Thyroid gland (tissue), 4 donors: ENCODE measurements around the gene UPK3A. TPM values are rescaled to one million over a fixed set of nuclear protein-coding genes. Genes with fewer than 3 reads are reported as not detected.
"Not testable (repeated sequence)": the region's sequence is repeated elsewhere in the genome, so short reads cannot be mapped to it uniquely, and the experiment has no call there.

ENCODE experiments used
- DNase-seq, 2 donors: peaks; one replicate each; pipeline ENCODE4 v3.0.0-alpha.2; 2019
- H3K27ac ChIP-seq, 3 donors: fragments of 200-600 bp; sonication (generic); 1 replicate in 2 of 3; 2 replicates in 1 of 3; pipeline ENCODE4 v1.5.1; 2016 to 2019; ENCODE audit warnings: mild to moderate bottlenecking in 1 of 3, moderate library complexity in 1 of 3
- H3K27me3 ChIP-seq: fragments of 200-600 bp; sonication (generic); one replicate; pipeline ENCODE4 v1.5.1; 2019
- H3K36me3 ChIP-seq, 2 donors: fragments of 200-600 bp; sonication (generic); one replicate each; pipeline ENCODE4 v1.5.1; 2016 to 2019
- H3K4me1 ChIP-seq, 2 donors: fragments of 200-600 bp; sonication (generic); one replicate each; pipeline ENCODE4 v1.5.1; 2017 to 2019
- H3K4me3 ChIP-seq, 3 donors: fragments of 200-600 bp; sonication (generic); replicated peaks in 1 of 3; 1 replicate in 2 of 3; 2 replicates in 1 of 3; pipeline ENCODE4 v1.5.1; 2016; ENCODE audit warnings: mild to moderate bottlenecking in 1 of 3
- H3K9me3 ChIP-seq: fragments of 200-600 bp; sonication (generic); one replicate; pipeline ENCODE4 v1.5.1; 2017
- POLR2A ChIP-seq, 2 donors: fragments of 450-650 bp; IDR thresholded peaks; one replicate each; pipeline ENCODE4 v1.6.1; 2017; ENCODE audit warnings: antibody characterized with exemption in 2 of 2, mild to moderate bottlenecking in 2 of 2, moderate library complexity in 1 of 2
- WGBS, 2 donors: methylation state at CpG; one replicate each; pipeline ENCODE4 v1.1.5; 2017; 5-methylcytosine and 5-hydroxymethylcytosine counted together
- intact Hi-C: fragments of 100-400 bp; cut with DNase I; formaldehyde crosslinking; loops from one replicate; pipeline ENCODE4 v1.15.1; 2023
- total RNA-seq, 4 donors: library from RNA; depleted of rRNA; stranded (reverse); fragments of >200 nt; gene quantifications; one replicate each; pipeline ENCODE4 v1.2.3, GENCODE V29; 2016
- TF ChIP-seq, protein P1 (sequence below), 6 experiments: fragments of 200-600 bp in 3 of 6; fragments of 450-650 bp in 3 of 6; sonication (generic) in 3 of 6; IDR thresholded peaks; one replicate each; pipeline ENCODE4 v1.5.1; 2016 to 2019; ENCODE audit warnings: antibody characterized with exemption in 6 of 6, mild to moderate bottlenecking in 2 of 6, inconsistent platforms in 1 of 6, moderate library complexity in 1 of 6

UPK3A gene
- total RNA-seq, 4 donors from 2014 or later = 2.1 to 3.9 (median 2.6) TPM; not detected in 1

- H3K36me3 ChIP-seq = peaks cover 14 to 19% of the 10 kb centered on the region in 2 donors
- DNase-seq = no peak
- WGBS, 2 donors = 85 to 92% methylated on average over 9 of the region's 9 CpGs
- TF ChIP-seq, protein P1, sequence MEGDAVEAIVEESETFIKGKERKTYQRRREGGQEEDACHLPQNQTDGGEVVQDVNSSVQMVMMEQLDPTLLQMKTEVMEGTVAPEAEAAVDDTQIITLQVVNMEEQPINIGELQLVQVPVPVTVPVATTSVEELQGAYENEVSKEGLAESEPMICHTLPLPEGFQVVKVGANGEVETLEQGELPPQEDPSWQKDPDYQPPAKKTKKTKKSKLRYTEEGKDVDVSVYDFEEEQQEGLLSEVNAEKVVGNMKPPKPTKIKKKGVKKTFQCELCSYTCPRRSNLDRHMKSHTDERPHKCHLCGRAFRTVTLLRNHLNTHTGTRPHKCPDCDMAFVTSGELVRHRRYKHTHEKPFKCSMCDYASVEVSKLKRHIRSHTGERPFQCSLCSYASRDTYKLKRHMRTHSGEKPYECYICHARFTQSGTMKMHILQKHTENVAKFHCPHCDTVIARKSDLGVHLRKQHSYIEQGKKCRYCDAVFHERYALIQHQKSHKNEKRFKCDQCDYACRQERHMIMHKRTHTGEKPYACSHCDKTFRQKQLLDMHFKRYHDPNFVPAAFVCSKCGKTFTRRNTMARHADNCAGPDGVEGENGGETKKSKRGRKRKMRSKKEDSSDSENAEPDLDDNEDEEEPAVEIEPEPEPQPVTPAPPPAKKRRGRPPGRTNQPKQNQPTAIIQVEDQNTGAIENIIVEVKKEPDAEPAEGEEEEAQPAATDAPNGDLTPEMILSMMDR (IDR thresholded peaks at IDR 0.05) = no peak
- no peak for TF ChIP-seq POLR2A (IDR thresholded peaks at IDR 0.05)
- no peaks in the 10 kb centered on the region for H3K9me3 ChIP-seq
- peak overlapping the region in 1 of 3 donors; percentile 69 for H3K27ac ChIP-seq
- intact Hi-C loops = loop anchor here (10.0 kb wide), 1 partner anchor 114 kb away; no protein-coding TSS in a partner anchor
- H3K27me3 ChIP-seq = no peaks in the 10 kb centered on the region
- H3K4me3 ChIP-seq = no peak overlapping the region
- peaks cover 5 to 17% of the 10 kb centered on the region in 2 donors for H3K4me1 ChIP-seq
These were observed 35.7 kb downstream of the UPK3A start for GRCh38 chr22:45320357-45320976.

DNA sequence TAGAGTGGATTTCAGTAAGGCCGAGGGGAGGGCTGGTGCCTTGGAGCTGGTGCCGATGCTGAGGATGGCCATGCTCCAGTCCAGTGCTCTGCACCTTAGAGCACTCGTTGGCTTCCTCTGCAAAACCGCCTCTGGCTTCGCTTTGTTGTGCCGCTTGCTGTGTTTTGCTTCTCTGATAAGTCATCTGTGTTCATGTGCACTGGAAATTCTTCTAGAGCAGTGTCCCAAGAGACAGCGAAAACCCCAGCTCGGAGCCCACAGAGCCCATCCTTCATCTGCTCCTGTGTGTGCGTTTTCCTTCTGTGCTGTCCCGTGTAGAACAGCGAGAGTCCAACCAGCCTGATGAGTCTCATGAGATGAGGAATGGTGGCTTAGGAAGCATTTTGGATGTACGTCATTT is 37.1 kb downstream of the UPK3A start:
- no peak overlapping the region for H3K27ac ChIP-seq

GRCh38 chr22:45322873-45323525 is 38.2 kb downstream of the UPK3A start:
- WGBS, 2 donors = 92 to 93% methylated on average over 24 of the region's 24 CpGs

More for the DNA sequence above, 37.1 kb downstream of the UPK3A start:
- Histone ChIP-seq H3K9me3 (no peaks in the 10 kb centered on the region), H3K27me3 (no peaks in the 10 kb centered on the region), H3K4me1 (peaks cover 5 to 17% of the 10 kb centered on the region in 2 donors), H3K4me3 (no peak overlapping the region), H3K36me3 (peaks cover 14 to 19% of the 10 kb centered on the region in 2 donors)
- DNase-seq = no peak
- TF ChIP-seq, protein P1 (IDR thresholded peaks at IDR 0.05) = no peak
- no peak for TF ChIP-seq POLR2A (IDR thresholded peaks at IDR 0.05)
- intact Hi-C loops = loop anchor here (10.0 kb wide), 1 partner anchor 113 kb away; no protein-coding TSS in a partner anchor
- WGBS, 2 donors = 85 to 87% methylated on average over 12 of the region's 12 CpGs

DNA sequence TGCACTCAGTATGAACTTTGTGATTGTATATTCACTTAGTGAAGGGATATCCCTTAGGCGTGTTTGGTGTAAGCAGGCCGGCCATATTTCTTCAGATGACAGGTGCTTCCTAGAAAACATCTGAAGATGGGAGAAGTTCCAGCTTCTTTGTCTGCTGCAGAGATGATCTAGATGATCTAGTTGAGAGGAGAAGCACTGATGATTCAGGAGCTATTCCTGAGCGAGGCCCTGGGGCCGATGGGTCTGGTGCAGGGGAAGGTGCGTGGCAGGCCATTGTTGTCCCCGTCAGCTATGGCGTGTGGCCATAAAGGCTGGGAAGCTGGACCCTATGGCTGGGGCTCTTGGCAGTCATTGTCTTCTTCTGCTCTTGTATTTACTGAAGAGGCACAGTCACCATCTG is 38.9 kb downstream of the UPK3A start:
- Histone ChIP-seq H3K9me3 (no peaks in the 10 kb centered on the region), H3K36me3 (peaks cover 19 to 21% of the 10 kb centered on the region in 2 donors), H3K4me3 (no peak overlapping the region), H3K27ac (no peak overlapping the region), H3K4me1 (peaks cover 5 to 6% of the 10 kb centered on the region in 2 donors), H3K27me3 (no peaks in the 10 kb centered on the region)
- intact Hi-C loops = loop anchor here (10.0 kb wide), 1 partner anchor 111 kb away; no protein-coding TSS in a partner anchor
- DNase-seq = no peak
- TF ChIP-seq POLR2A (IDR thresholded peaks at IDR 0.05) = no peak
- TF ChIP-seq, protein P1 (IDR thresholded peaks at IDR 0.05) = no peak
- 81 to 89% methylated on average over 7 of the region's 7 CpGs for WGBS, 2 donors

More at GRCh38 chr22:45322873-45323525, 38.2 kb downstream of the UPK3A start:
- Histone ChIP-seq H3K9me3 (no peaks in the 10 kb centered on the region), H3K27ac (no peak overlapping the region), H3K36me3 (peaks cover 19 to 21% of the 10 kb centered on the region in 2 donors), H3K4me3 (no peak overlapping the region), H3K4me1 (peaks cover 5 to 12% of the 10 kb centered on the region in 2 donors), H3K27me3 (no peaks in the 10 kb centered on the region)
- no peak for DNase-seq
- intact Hi-C loops = loop anchor here (10.0 kb wide), 1 partner anchor 112 kb away; no protein-coding TSS in a partner anchor
- no peak for TF ChIP-seq POLR2A (IDR thresholded peaks at IDR 0.05)
- TF ChIP-seq, protein P1 (IDR thresholded peaks at IDR 0.05) = no peak

- DNase-seq = no peak
- peaks cover 0 to 2% of the 10 kb centered on the region in 2 donors for H3K4me1 ChIP-seq
- H3K27ac ChIP-seq = no peak overlapping the region
- intact Hi-C loops = loop anchor here (10.0 kb wide), 1 partner anchor 110 kb away; no protein-coding TSS in a partner anchor
- H3K27me3 ChIP-seq = no peaks in the 10 kb centered on the region
- H3K36me3 ChIP-seq = peaks cover 19 to 21% of the 10 kb centered on the region in 2 donors
- 94 to 95% methylated on average over 12 of the region's 12 CpGs for WGBS, 2 donors
- H3K4me3 ChIP-seq = no peak overlapping the region
- TF ChIP-seq, protein P1 (IDR thresholded peaks at IDR 0.05) = no peak
- no peak for TF ChIP-seq POLR2A (IDR thresholded peaks at IDR 0.05)
- H3K9me3 ChIP-seq = no peaks in the 10 kb centered on the region
These were observed 39.6 kb downstream of the UPK3A start for GRCh38 chr22:45324311-45324711.

DNA sequence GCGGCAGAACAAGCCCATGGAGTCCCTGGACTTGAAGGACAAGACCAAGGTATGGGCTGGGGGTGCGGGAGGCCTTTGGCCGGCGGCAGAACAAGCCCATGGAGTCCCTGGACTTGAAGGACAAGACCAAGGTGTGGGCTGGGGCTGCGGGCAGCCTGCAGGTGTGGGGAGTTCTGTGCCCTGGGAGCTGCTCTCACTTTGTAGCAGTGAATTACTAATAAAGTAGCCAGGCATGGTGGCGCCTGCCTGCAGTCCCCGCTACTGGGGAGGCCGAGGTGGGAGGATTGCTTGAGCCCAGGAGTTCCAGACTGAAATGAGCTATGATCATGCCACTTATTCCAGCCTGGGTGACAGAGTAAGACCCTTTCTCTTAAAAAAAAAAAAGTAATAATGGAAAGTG is 43.5 kb downstream of the UPK3A start:
- H3K4me1 ChIP-seq, H3K4me3 ChIP-seq, DNase-seq, H3K27ac ChIP-seq, H3K9me3 ChIP-seq, H3K27me3 ChIP-seq: not testable (repeated sequence)
- intact Hi-C loops = loop anchor here (10.0 kb wide), 1 partner anchor 107 kb away; no protein-coding TSS in a partner anchor
- 92 to 95% methylated on average over 6 of the region's 8 CpGs for WGBS, 2 donors
- H3K36me3 ChIP-seq = peaks cover 23 to 28% of the 10 kb centered on the region in 2 donors
